ENCODE measurements around the gene MEIS2. TPM values are rescaled to one million over a fixed set of nuclear protein-coding genes. Genes with fewer than 3 reads are reported as not detected.

MEIS2 gene
- total RNA-seq, 1 donor from 2014 or later = 6.0 TPM

DNA sequence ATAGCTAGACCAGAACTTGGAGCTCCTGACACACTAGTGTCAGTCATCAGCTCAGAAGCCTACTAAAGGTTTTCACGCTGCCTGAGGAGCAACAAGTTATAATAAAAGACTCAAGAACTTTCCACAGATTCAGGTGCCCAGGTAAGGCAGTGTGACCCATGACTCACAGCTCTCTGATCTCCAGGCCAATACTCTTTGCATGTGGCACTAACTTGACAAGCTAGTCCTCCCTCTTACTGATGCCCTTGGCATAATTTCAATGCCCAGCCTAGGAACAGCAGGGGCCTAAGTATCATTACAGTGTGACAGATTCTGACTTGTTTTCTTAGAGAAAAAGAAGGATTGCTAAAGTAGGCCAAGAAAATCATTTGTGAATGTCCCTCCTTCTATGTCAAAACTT lies 38.4 kb downstream of the MEIS2 start:
- H3K27me3 Mint-ChIP-seq (ENCODE audit: unreplicated experiment) = no peaks in the 10 kb centered on the region
- H3K4me3 Mint-ChIP-seq (ENCODE audit: unreplicated experiment) = no peak overlapping the region
- H3K27ac Mint-ChIP-seq (ENCODE audit: unreplicated experiment) = no peak overlapping the region

GRCh38 chr15:37059086-37059485 lies 41.3 kb downstream of the MEIS2 start:
- Mint-ChIP-seq H3K27ac (ENCODE audit: unreplicated experiment) (no peak overlapping the region), H3K4me1 (ENCODE audit: low read depth, unreplicated experiment) (peaks cover 22% of the 10 kb centered on the region)
- no peak for DNase-seq

More for the DNA sequence above, 38.4 kb downstream of the MEIS2 start:
- peaks cover 2% of the 10 kb centered on the region for H3K9me3 Mint-ChIP-seq (ENCODE audit: unreplicated experiment)
- H3K36me3 Mint-ChIP-seq (ENCODE audit: unreplicated experiment) = no peaks in the 10 kb centered on the region
- TF ChIP-seq CTCF (IDR thresholded peaks at IDR 0.05; ENCODE audit: partially characterized antibody, unreplicated experiment) = no peak
- peaks cover 13% of the 10 kb centered on the region for H3K4me1 Mint-ChIP-seq (ENCODE audit: low read depth, unreplicated experiment)
- DNase-seq = no peak

GRCh38 chr15:37058316-37058985 lies 41.9 kb downstream of the MEIS2 start:
- no peaks in the 10 kb centered on the region for H3K36me3 Mint-ChIP-seq (ENCODE audit: unreplicated experiment)
- no peaks in the 10 kb centered on the region for H3K27me3 Mint-ChIP-seq (ENCODE audit: unreplicated experiment)
- TF ChIP-seq CTCF (IDR thresholded peaks at IDR 0.05; ENCODE audit: partially characterized antibody, unreplicated experiment) = no peak
- DNase-seq = no peak
- no peak overlapping the region for H3K27ac Mint-ChIP-seq (ENCODE audit: unreplicated experiment)
- H3K9me3 Mint-ChIP-seq (ENCODE audit: unreplicated experiment) = peaks cover 2% of the 10 kb centered on the region
- H3K4me1 Mint-ChIP-seq (ENCODE audit: low read depth, unreplicated experiment) = peaks cover 22% of the 10 kb centered on the region
- no peak overlapping the region for H3K4me3 Mint-ChIP-seq (ENCODE audit: unreplicated experiment)

More at GRCh38 chr15:37059086-37059485, 41.3 kb downstream of the MEIS2 start:
- TF ChIP-seq CTCF (IDR thresholded peaks at IDR 0.05; ENCODE audit: partially characterized antibody, unreplicated experiment) = no peak
- no peaks in the 10 kb centered on the region for H3K27me3 Mint-ChIP-seq (ENCODE audit: unreplicated experiment)
- no peak overlapping the region for H3K4me3 Mint-ChIP-seq (ENCODE audit: unreplicated experiment)
- H3K36me3 Mint-ChIP-seq (ENCODE audit: unreplicated experiment) = no peaks in the 10 kb centered on the region
- peaks cover 2% of the 10 kb centered on the region for H3K9me3 Mint-ChIP-seq (ENCODE audit: unreplicated experiment)

GRCh38 chr15:37057831-37058230 lies 42.5 kb downstream of the MEIS2 start:
- Mint-ChIP-seq H3K36me3 (ENCODE audit: unreplicated experiment) (no peaks in the 10 kb centered on the region), H3K4me1 (ENCODE audit: low read depth, unreplicated experiment) (peaks cover 22% of the 10 kb centered on the region), H3K27me3 (ENCODE audit: unreplicated experiment) (no peaks in the 10 kb centered on the region), H3K27ac (ENCODE audit: unreplicated experiment) (no peak overlapping the region), H3K9me3 (ENCODE audit: unreplicated experiment) (peaks cover 2% of the 10 kb centered on the region), H3K4me3 (ENCODE audit: unreplicated experiment) (no peak overlapping the region)
- no peak for DNase-seq
- no peak for TF ChIP-seq CTCF (IDR thresholded peaks at IDR 0.05; ENCODE audit: partially characterized antibody, unreplicated experiment)

GRCh38 chr15:37057256-37057655 lies 43.1 kb downstream of the MEIS2 start:
- no peak for TF ChIP-seq CTCF (IDR thresholded peaks at IDR 0.05; ENCODE audit: partially characterized antibody, unreplicated experiment)
- H3K27me3 Mint-ChIP-seq (ENCODE audit: unreplicated experiment) = no peaks in the 10 kb centered on the region
- H3K4me3 Mint-ChIP-seq (ENCODE audit: unreplicated experiment) = no peak overlapping the region
- H3K27ac Mint-ChIP-seq (ENCODE audit: unreplicated experiment) = no peak overlapping the region
- peaks cover 2% of the 10 kb centered on the region for H3K9me3 Mint-ChIP-seq (ENCODE audit: unreplicated experiment)
- H3K4me1 Mint-ChIP-seq (ENCODE audit: low read depth, unreplicated experiment) = peaks cover 22% of the 10 kb centered on the region
- DNase-seq = no peak
- no peaks in the 10 kb centered on the region for H3K36me3 Mint-ChIP-seq (ENCODE audit: unreplicated experiment)
